Liver (tissue), 10 donors: ENCODE measurements around the gene FLVCR2. TPM values are rescaled to one million over a fixed set of nuclear protein-coding genes. Genes with fewer than 3 reads are reported as not detected.
"Not testable (repeated sequence)": the region's sequence is repeated elsewhere in the genome, so short reads cannot be mapped to it uniquely, and the experiment has no call there.

Source experiments
- DNase-seq: peaks from one replicate; pipeline ENCODE4 v3.0.0-alpha.2; 2017; ENCODE audit warnings: low spot score
- H3K27ac ChIP-seq, 2 donors: one replicate each; pipeline ENCODE4 v1.7.0; 2013; ENCODE audit warnings: inconsistent platforms in 2 of 2, low read length in 2 of 2, control low read depth in 1 of 2, low read depth in 1 of 2, mild to moderate bottlenecking in 1 of 2
- H3K27me3 ChIP-seq, 4 donors: one replicate each; pipeline versions ENCODE4 v1.6.1 to v1.7.0; 2013; ENCODE audit warnings: low read length in 3 of 4, inconsistent platforms in 1 of 4, mild to moderate bottlenecking in 1 of 4, moderate library complexity in 1 of 4; ENCODE audit not compliant: control insufficient read depth in 4 of 4, insufficient read depth in 4 of 4
- H3K36me3 ChIP-seq, 4 donors: one replicate each; pipeline versions ENCODE4 v1.6.1 to v1.7.0; 2013; ENCODE audit warnings: low read length in 3 of 4, mild to moderate bottlenecking in 3 of 4, low read depth in 1 of 4, moderate library complexity in 1 of 4; ENCODE audit not compliant: control insufficient read depth in 4 of 4, insufficient read depth in 3 of 4
- H3K4me1 ChIP-seq, 4 donors: one replicate each; pipeline versions ENCODE4 v1.6.1 to v1.7.0; 2013; ENCODE audit warnings: low read length in 3 of 4, mild to moderate bottlenecking in 3 of 4, moderate library complexity in 1 of 4; ENCODE audit not compliant: control insufficient read depth in 4 of 4, insufficient read depth in 4 of 4
- H3K4me3 ChIP-seq, 3 donors: one replicate each; pipeline versions ENCODE4 v1.6.1 to v1.7.0; 2013; ENCODE audit warnings: low read length in 3 of 3, control low read depth in 1 of 3, low read depth in 1 of 3, mild to moderate bottlenecking in 1 of 3
- H3K9ac ChIP-seq, 2 donors: one replicate each; pipeline ENCODE4 v1.7.0; 2013; ENCODE audit warnings: low read length in 2 of 2, mild to moderate bottlenecking in 2 of 2, moderate library complexity in 2 of 2, control low read depth in 1 of 2, low read depth in 1 of 2
- H3K9me3 ChIP-seq, 4 donors: one replicate each; pipeline versions ENCODE4 v1.6.1 to v1.7.0; 2013; ENCODE audit warnings: low read length in 3 of 4; ENCODE audit not compliant: control insufficient read depth in 4 of 4
- FOXA1 ChIP-seq: IDR thresholded peaks from 2 replicates; pipeline ENCODE4 v1.6.1; 2016; ENCODE audit warnings: antibody characterized with exemption
- HNF4G ChIP-seq: IDR thresholded peaks from 2 replicates; pipeline ENCODE4 v1.6.1; 2016; ENCODE audit warnings: antibody characterized with exemption
- JUND ChIP-seq, 2 donors: IDR thresholded peaks; 2 replicates each; pipeline ENCODE4 v1.6.1; 2016; ENCODE audit warnings: antibody characterized with exemption in 2 of 2
- MAX ChIP-seq: IDR thresholded peaks from 2 replicates; pipeline ENCODE4 v1.6.1; 2016; ENCODE audit warnings: antibody characterized with exemption
- REST ChIP-seq: IDR thresholded peaks from 2 replicates; pipeline ENCODE4 v1.6.1; 2016; ENCODE audit warnings: antibody characterized with exemption, mild to moderate bottlenecking
- RXRA ChIP-seq, 2 donors: IDR thresholded peaks; 2 replicates each; pipeline ENCODE4 v1.6.1; 2017 to 2018; ENCODE audit warnings: antibody characterized with exemption in 2 of 2, mild to moderate bottlenecking in 1 of 2
- WGBS: extraction: QIAGEN DNeasy Blood & Tissue Kit; methylation state at CpG from one replicate; pipeline ENCODE4 v1.1.7; 2013; 5-methylcytosine and 5-hydroxymethylcytosine counted together
- polyA plus RNA-seq, 2 donors: library from polyadenylated mRNA; stranded (reverse) in 1 of 2; unstranded in 1 of 2; fragments of 200-250 nt in 1 of 2; fragments of >200 nt in 1 of 2; fragmentation: Nextera tagmentation in 1 of 2; extraction: Ambion mirVana in 1 of 2; gene quantifications; one replicate each; pipeline versions ENCODE4 v1.2.1 to v1.2.3, GENCODE V29; 2013 to 2015
- small RNA-seq: library from RNA; depleted of rRNA; stranded (forward); fragments of <200 nt; gene quantifications from one replicate; pipeline ENCODE3, GENCODE V24; 2014
- total RNA-seq, 2 donors: library from RNA; depleted of rRNA; stranded (reverse); fragments of >200 nt; gene quantifications; one replicate each; pipeline ENCODE4 v1.2.3, GENCODE V29; 2014
- donor health status: healthy.
- donor health status: healthy.
- donor health status: healthy.
- donor health status: healthy.
- donor health status: healthy.

Gene FLVCR2
- total and polyA plus RNA-seq, 4 donors: 8.7 to 13.1 (median 11.3) TPM

- TF ChIP-seq MAX (no peak), JUND (IDR thresholded peaks at IDR 0.05) (no peak), RXRA (IDR thresholded peaks at IDR 0.05) (no peak), HNF4G (no peak)
Measured at GRCh38 chr14:75689012-75689411, 110.6 kb downstream of the FLVCR2 start (continued).

- Histone ChIP-seq H3K4me3 (no peak overlapping the region), H3K27ac (no peak overlapping the region), H3K36me3 (peaks cover 0 to 27% (median 10%) of the 10 kb centered on the region in 4 donors), H3K27me3 (no peaks in the 10 kb centered on the region), H3K4me1 (peaks cover 0 to 9% (median 4%) of the 10 kb centered on the region in 4 donors), H3K9me3 (no peaks in the 10 kb centered on the region), H3K9ac (no peak overlapping the region)
- WGBS: 98% methylated on average over 7 of the region's 7 CpGs
- no peak for DNase-seq
- TF ChIP-seq REST: no peak
- TF ChIP-seq MAX: no peak
- no peak for TF ChIP-seq FOXA1
- no peak for TF ChIP-seq RXRA (IDR thresholded peaks at IDR 0.05)
Measured at GRCh38 chr14:75690010-75690409, 111.6 kb downstream of the FLVCR2 start.

GRCh38 chr14:75695025-75695424 lies 116.6 kb downstream of the FLVCR2 start:
- not testable (repeated sequence) for H3K9ac ChIP-seq, H3K4me1 ChIP-seq, H3K9me3 ChIP-seq, DNase-seq, H3K27ac ChIP-seq, H3K4me3 ChIP-seq, H3K27me3 ChIP-seq
- H3K36me3 ChIP-seq: peaks cover 0 to 36% (median 14%) of the 10 kb centered on the region in 4 donors
- WGBS: 97% methylated on average over 6 of the region's 6 CpGs

- Histone ChIP-seq H3K9me3 (no peaks in the 10 kb centered on the region), H3K4me3 (no peak overlapping the region), H3K9ac (no peak overlapping the region), H3K4me1 (no peaks in the 10 kb centered on the region), H3K27ac (no peak overlapping the region), H3K36me3 (peaks cover 0 to 30% (median 11%) of the 10 kb centered on the region in 4 donors), H3K27me3 (no peaks in the 10 kb centered on the region)
- WGBS: 99% methylated on average over 1 of the region's 1 CpG
- DNase-seq: no peak
- TF ChIP-seq REST: no peak
Measured at GRCh38 chr14:75697386-75697785, 119.0 kb downstream of the FLVCR2 start.

Small RNAs within 50 kb of the gene (small RNA-seq; reads per million reads assigned to genes)
- 0.20 reads per million for gene RNA5SP387

Other genes starting within 250 kb of the FLVCR2 start
- 10 to 100 TPM in 1 of 2 donors, 1 to 10 TPM in 1; 8.6 to 14.6 TPM for gene JDP2, start 150.6 kb upstream of the FLVCR2 start, total RNA-seq
- 1 to 10 TPM; 2.4 to 8.8 TPM for gene JDP2, start 150.6 kb upstream of the FLVCR2 start, polyA plus RNA-seq
- 1 to 10 TPM; 1.2 to 2.1 TPM for gene BATF, start 56.2 kb upstream of the FLVCR2 start, total RNA-seq
- under 1 TPM; 0.77 to 0.92 TPM for gene BATF, start 56.2 kb upstream of the FLVCR2 start, polyA plus RNA-seq
- 10 to 100 TPM; 17.1 to 17.6 TPM for gene ERG28, start 82.3 kb downstream of the FLVCR2 start, total RNA-seq
- gene ERG28, start 82.3 kb downstream of the FLVCR2 start, polyA plus RNA-seq: 10 to 100 TPM; 40.9 to 43.5 TPM
- 10 to 100 TPM; 14.0 to 14.2 TPM for gene TTLL5, start 82.6 kb downstream of the FLVCR2 start, total RNA-seq
- gene TTLL5, start 82.6 kb downstream of the FLVCR2 start, polyA plus RNA-seq: 1 to 10 TPM; 4.3 to 5.7 TPM